PC-9 (cell line): ENCODE data around the gene CCL24. TPM values are rescaled to one million over a fixed set of nuclear protein-coding genes. Genes with fewer than 3 reads are reported as not detected.

Experiments
- BruUV-seq: library from RNA; stranded (reverse); fragments of 400-500 nt; replicated peaks from 2 replicates; lab custom pipeline; 2021; lab: Mats Ljungman, UMichigan
- CTCF ChIA-PET: fragments of 300-600 bp; sonication (Branson Sonifier 250); formaldehyde crosslinking; loops from one replicate; lab custom pipeline; 2022; ENCODE audit warnings: antibody characterized with exemption; lab: Charles Lee
- POLR2A ChIA-PET: fragments of 300-600 bp; sonication (Branson Sonifier 250); formaldehyde crosslinking; loops from one replicate; lab custom pipeline; 2022; ENCODE audit warnings: antibody characterized with exemption; ENCODE audit not compliant: unreplicated experiment; lab: Charles Lee
- DNase-seq, 2 experiments: peaks; one replicate each; pipeline versions ENCODE4 v3.0.0 to v3.0.0-alpha.2; 2015 to 2022; ENCODE audit warnings: mixed read lengths in 1 of 2
- H2AFZ ChIP-seq: fragments of 200-600 bp; sonication (generic); 2 replicates; pipeline ENCODE4 v1.8.1; 2017; ENCODE audit warnings: antibody characterized with exemption
- H3F3A ChIP-seq: fragments of 200-600 bp; sonication (generic); 2 replicates; pipeline ENCODE4 v1.8.1; 2017; ENCODE audit warnings: antibody characterized with exemption, mild to moderate bottlenecking, low read depth; ENCODE audit not compliant: insufficient read depth
- H3K27ac ChIP-seq: fragments of 200-600 bp; sonication (generic); 2 replicates; pipeline ENCODE4 v1.6.1; 2016; ENCODE audit warnings: mixed run types
- H3K27me3 ChIP-seq: fragments of 200-600 bp; sonication (generic); 2 replicates; pipeline ENCODE4 v1.6.1; 2016; ENCODE audit warnings: low read depth, mixed run types; ENCODE audit not compliant: insufficient read depth
- H3K36me3 ChIP-seq: fragments of 200-600 bp; sonication (generic); 2 replicates; pipeline ENCODE4 v1.6.1; 2016; ENCODE audit warnings: low read depth, mixed run types
- H3K4me1 ChIP-seq: fragments of 200-600 bp; sonication (generic); replicated peaks from 2 replicates; pipeline ENCODE4 v1.6.1; 2016; ENCODE audit warnings: mixed run types; ENCODE audit not compliant: insufficient read depth
- H3K4me2 ChIP-seq: fragments of 200-600 bp; sonication (generic); 2 replicates; pipeline ENCODE4 v1.6.1; 2017; ENCODE audit warnings: mixed run types
- H3K4me3 ChIP-seq: fragments of 200-600 bp; sonication (generic); 2 replicates; pipeline ENCODE4 v1.6.1; 2016; ENCODE audit warnings: mixed run types
- H3K79me2 ChIP-seq: fragments of 200-600 bp; sonication (generic); 2 replicates; pipeline ENCODE4 v1.6.1; 2017; ENCODE audit warnings: low read depth, mixed run types
- H3K9me2 ChIP-seq: fragments of 200-600 bp; sonication (generic); 2 replicates; pipeline ENCODE4 v1.8.1; 2017; ENCODE audit warnings: mild to moderate bottlenecking; ENCODE audit not compliant: insufficient read depth
- H3K9me3 ChIP-seq: fragments of 200-600 bp; sonication (generic); 2 replicates; pipeline ENCODE4 v1.8.1; 2016; ENCODE audit warnings: low read depth; ENCODE audit not compliant: insufficient read depth
- H4K20me1 ChIP-seq: fragments of 200-600 bp; sonication (generic); 2 replicates; pipeline ENCODE4 v1.8.1; 2017; ENCODE audit not compliant: insufficient read depth
- CTCF ChIP-seq: fragments of 200-600 bp; sonication (generic); conservative IDR thresholded peaks from 2 replicates; pipeline ENCODE4 v1.6.1; 2017; ENCODE audit warnings: mixed run types, antibody characterized with exemption, mild to moderate bottlenecking, moderate library complexity
- EZH2 ChIP-seq: fragments of 200-600 bp; sonication (generic); IDR thresholded peaks from 2 replicates; pipeline ENCODE4 v1.8.0; 2017; ENCODE audit warnings: antibody characterized with exemption, low read depth
- intact Hi-C: fragments of 100-400 bp; cut with micrococcal nuclease; formaldehyde crosslinking; loops from one replicate; pipeline ENCODE4 v1.10.0; 2022; ENCODE audit not compliant: unreplicated experiment
- total RNA-seq: library from RNA; stranded (reverse); gene quantifications from 2 replicates; pipeline ENCODE4 v1.2.3, GENCODE V29; 2021

Gene CCL24
- total RNA-seq, 1 experiment from 2014 or later: not detected

- Histone ChIP-seq H2AFZ (no peak overlapping the region), H3K36me3 (no peaks in the 10 kb centered on the region), H3K4me3 (no peak overlapping the region), H3K27me3 (no peaks in the 10 kb centered on the region), H3K9me2 (no peaks in the 10 kb centered on the region), H4K20me1 (no peaks in the 10 kb centered on the region), H3K9me3 (no peaks in the 10 kb centered on the region), H3K4me1 (peaks cover 10% of the 10 kb centered on the region), H3K79me2 (no peaks in the 10 kb centered on the region), H3F3A (no peaks in the 10 kb centered on the region), H3K4me2 (peak overlapping the region; percentile 41), H3K27ac (no peak overlapping the region)
- ChIA-PET CTCF (no interaction called here), POLR2A (no interaction called here)
- intact Hi-C loops: no loop called here
- peak in 1 of 2 experiments; percentile 15 for DNase-seq
- no TSS peak for BruUV-seq
- TF ChIP-seq CTCF: no peak
- TF ChIP-seq EZH2: no peak
These were observed 9.7 kb upstream of the CCL24 start for GRCh38 chr7:75823198-75823910.

GRCh38 chr7:75820688-75821087 is 7.1 kb upstream of the CCL24 start:
- Histone ChIP-seq H3K9me2 (no peaks in the 10 kb centered on the region), H3K27ac (no peak overlapping the region), H3K36me3 (no peaks in the 10 kb centered on the region), H3F3A (no peaks in the 10 kb centered on the region), H3K4me2 (no peak overlapping the region), H3K79me2 (no peaks in the 10 kb centered on the region), H3K4me3 (no peak overlapping the region), H2AFZ (no peak overlapping the region), H3K27me3 (no peaks in the 10 kb centered on the region), H3K9me3 (no peaks in the 10 kb centered on the region), H3K4me1 (peaks cover 10% of the 10 kb centered on the region), H4K20me1 (no peaks in the 10 kb centered on the region)
- DNase-seq: no peak
- intact Hi-C loops: no loop called here
- TF ChIP-seq CTCF (no peak), EZH2 (no peak)
- no TSS peak for BruUV-seq
- CTCF ChIA-PET: no interaction called here
- POLR2A ChIA-PET: no interaction called here

GRCh38 chr7:75819711-75820110 is 6.1 kb upstream of the CCL24 start:
- BruUV-seq: no TSS peak
- H2AFZ ChIP-seq: no peak overlapping the region
- intact Hi-C loops: no loop called here
- no peak for TF ChIP-seq EZH2
- no peak for TF ChIP-seq CTCF
- POLR2A ChIA-PET: no interaction called here
- peaks cover 10% of the 10 kb centered on the region for H3K4me1 ChIP-seq
- CTCF ChIA-PET: no interaction called here
- H3K36me3 ChIP-seq: no peaks in the 10 kb centered on the region
- no peak for DNase-seq
- no peaks in the 10 kb centered on the region for H3K9me3 ChIP-seq
- H4K20me1 ChIP-seq: no peaks in the 10 kb centered on the region
- no peaks in the 10 kb centered on the region for H3F3A ChIP-seq
- H3K27me3 ChIP-seq: peaks cover 6% of the 10 kb centered on the region
- H3K4me2 ChIP-seq: no peak overlapping the region
- H3K79me2 ChIP-seq: no peaks in the 10 kb centered on the region
- no peak overlapping the region for H3K4me3 ChIP-seq
- no peak overlapping the region for H3K27ac ChIP-seq
- H3K9me2 ChIP-seq: no peaks in the 10 kb centered on the region
